Mesothelial cell of epicardium (in vitro differentiated cells): ENCODE data around the gene SIGLEC11. TPM values are rescaled to one million over a fixed set of nuclear protein-coding genes. Genes with fewer than 3 reads are reported as not detected.

Source experiments
- DNase-seq, 2 experiments: peaks; one replicate each; pipeline ENCODE4 v3.0.0; 2021; ENCODE audit warnings: low spot score in 2 of 2; ENCODE audit not compliant: unreplicated experiment in 2 of 2
- H3K27ac Mint-ChIP-seq: 2 replicates; pipeline ENCODE4 v1.8.0; 2021; ENCODE audit warnings: mixed read lengths
- H3K27me3 Mint-ChIP-seq: 2 replicates; pipeline ENCODE4 v1.8.0; 2021; ENCODE audit warnings: low read depth, mixed read lengths
- H3K36me3 Mint-ChIP-seq: 2 replicates; pipeline ENCODE4 v1.8.0; 2021; ENCODE audit warnings: mixed read lengths
- H3K4me1 Mint-ChIP-seq: 2 replicates; pipeline ENCODE4 v1.8.0; 2021; ENCODE audit warnings: mixed read lengths
- H3K4me3 Mint-ChIP-seq: 2 replicates; pipeline ENCODE4 v1.8.0; 2021; ENCODE audit warnings: mild to moderate bottlenecking, moderate library complexity, mixed read lengths
- H3K9me3 Mint-ChIP-seq: 2 replicates; pipeline ENCODE4 v1.8.0; 2021; ENCODE audit warnings: mixed read lengths
- CTCF ChIP-seq: fragments of 200-600 bp; sonication (generic); IDR thresholded peaks from one replicate; pipeline ENCODE4 v1.5.0; 2021; ENCODE audit warnings: antibody characterized with exemption; ENCODE audit not compliant: unreplicated experiment
- total RNA-seq: library from RNA; stranded (reverse); gene quantifications from 3 replicates; pipeline ENCODE4 v1.2.1, GENCODE V29; 2021

Gene SIGLEC11
- total RNA-seq, 1 donor from 2014 or later: 1.7 TPM

DNA sequence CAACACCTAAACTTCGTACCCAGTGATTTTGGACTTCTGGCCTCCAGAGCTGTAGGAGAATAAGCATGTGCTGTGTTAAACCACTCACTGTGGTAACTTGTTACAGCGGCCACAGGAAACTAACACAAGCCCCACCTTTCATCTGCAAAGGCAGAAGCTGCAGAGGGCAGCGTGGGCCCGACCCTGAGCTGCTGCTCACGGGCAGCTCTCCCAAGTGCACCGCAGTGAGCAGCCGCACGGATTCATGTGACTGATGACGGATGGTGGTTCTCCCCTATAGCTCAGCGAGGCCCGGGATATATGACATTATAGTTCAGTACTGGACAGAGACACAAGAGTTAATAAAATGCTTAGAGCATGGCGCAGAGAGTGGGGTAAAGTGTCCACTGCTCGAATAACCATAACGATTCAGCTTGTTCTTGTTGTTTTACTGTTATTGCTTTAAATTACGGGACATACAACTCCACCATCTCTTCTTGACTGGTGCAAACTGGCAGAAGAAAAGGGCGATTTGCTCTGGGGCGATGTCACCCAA, 42.3 kb upstream of the SIGLEC11 start:
- Mint-ChIP-seq H3K9me3 (no peaks in the 10 kb centered on the region), H3K36me3 (peaks cover 30% of the 10 kb centered on the region), H3K4me3 (no peak overlapping the region), H3K4me1 (no peaks in the 10 kb centered on the region), H3K27ac (no peak overlapping the region), H3K27me3 (no peaks in the 10 kb centered on the region)
- TF ChIP-seq CTCF: no peak
- DNase-seq: no peak

DNA sequence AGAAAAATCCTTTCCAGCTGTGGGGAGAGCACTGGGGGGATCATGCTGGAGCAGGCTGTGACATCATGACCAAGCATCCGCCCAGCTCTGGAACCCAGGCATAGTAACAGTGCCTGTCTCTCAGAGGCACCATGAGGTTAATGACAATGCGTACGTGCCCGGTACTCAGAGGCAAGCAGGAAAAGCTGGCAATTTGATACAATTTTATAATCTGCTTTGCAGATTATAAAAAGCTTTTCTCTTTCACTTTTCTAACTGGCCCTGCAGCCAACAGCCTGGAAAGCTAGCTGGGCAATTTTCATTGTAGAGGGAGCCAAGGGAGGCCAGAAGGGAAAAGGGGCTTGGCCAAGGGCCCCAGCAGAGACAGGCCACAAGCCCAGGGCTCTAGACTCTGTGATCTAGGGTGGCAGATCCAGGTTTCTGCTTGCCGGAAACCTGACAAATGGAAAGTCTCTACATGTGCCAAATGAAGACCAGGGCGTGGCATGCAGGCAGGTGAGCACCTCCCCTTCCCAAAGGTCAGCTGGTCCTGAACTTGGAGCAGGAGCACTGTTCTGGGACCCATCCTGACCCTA, 41.5 kb upstream of the SIGLEC11 start:
- Mint-ChIP-seq H3K4me3 (no peak overlapping the region), H3K27me3 (no peaks in the 10 kb centered on the region), H3K27ac (no peak overlapping the region), H3K36me3 (peaks cover 28% of the 10 kb centered on the region), H3K4me1 (no peaks in the 10 kb centered on the region), H3K9me3 (no peaks in the 10 kb centered on the region)
- no peak for DNase-seq
- TF ChIP-seq CTCF: no peak

- Mint-ChIP-seq H3K4me3 (no peak overlapping the region), H3K9me3 (no peaks in the 10 kb centered on the region), H3K4me1 (no peaks in the 10 kb centered on the region), H3K36me3 (peaks cover 25% of the 10 kb centered on the region), H3K27me3 (no peaks in the 10 kb centered on the region), H3K27ac (no peak overlapping the region)
- no peak for DNase-seq
- TF ChIP-seq CTCF: no peak
Observed at GRCh38 chr19:50001775-50002174, 40.8 kb upstream of the SIGLEC11 start.

GRCh38 chr19:50000841-50001557, 40.0 kb upstream of the SIGLEC11 start:
- Mint-ChIP-seq H3K27ac (no peak overlapping the region), H3K4me1 (no peaks in the 10 kb centered on the region), H3K36me3 (peaks cover 26% of the 10 kb centered on the region), H3K9me3 (no peaks in the 10 kb centered on the region), H3K4me3 (no peak overlapping the region), H3K27me3 (no peaks in the 10 kb centered on the region)
- no peak for TF ChIP-seq CTCF
- no peak for DNase-seq

DNA sequence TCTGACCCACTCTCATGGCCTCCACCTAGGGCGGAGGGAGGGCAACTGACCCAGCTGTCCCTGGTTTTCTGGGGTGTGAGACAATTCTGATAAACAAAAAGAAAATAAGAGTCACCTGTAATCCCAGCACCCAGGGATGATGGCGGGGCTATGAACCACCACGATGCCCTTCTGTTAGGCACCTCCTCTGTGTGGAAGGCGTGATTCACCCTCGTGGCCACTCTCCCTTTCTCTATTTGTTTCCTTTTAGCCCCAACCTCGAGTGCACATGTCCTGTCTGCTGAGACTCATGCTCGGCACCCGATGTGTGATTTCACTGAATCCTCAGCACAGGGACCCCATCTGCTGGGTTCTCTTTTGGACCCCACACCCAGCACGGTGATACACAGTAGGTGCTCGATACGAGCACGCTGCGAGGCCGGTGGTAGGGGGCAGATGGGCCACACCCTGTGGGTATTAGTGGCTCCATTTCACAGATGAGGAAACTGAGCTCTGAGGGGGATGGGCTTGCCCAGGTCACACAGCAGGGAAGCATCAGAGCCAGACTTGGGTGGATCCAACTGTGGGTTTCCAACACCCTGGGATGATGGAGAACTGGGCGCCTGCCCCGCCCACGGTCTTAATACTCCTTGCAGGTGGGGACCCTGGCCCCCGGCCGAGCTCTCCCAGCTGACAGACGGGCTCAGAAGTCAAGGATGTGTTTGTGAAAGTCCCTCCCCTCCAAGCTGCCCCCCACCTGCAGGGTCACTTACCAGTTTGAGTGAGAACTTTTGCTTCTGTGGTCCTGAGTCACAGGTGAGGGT, 39.3 kb upstream of the SIGLEC11 start:
- no peak for DNase-seq
- H3K9me3 Mint-ChIP-seq: no peaks in the 10 kb centered on the region
- H3K4me1 Mint-ChIP-seq: no peaks in the 10 kb centered on the region
- peaks cover 27% of the 10 kb centered on the region for H3K36me3 Mint-ChIP-seq
- no peak overlapping the region for H3K4me3 Mint-ChIP-seq
- H3K27ac Mint-ChIP-seq: no peak overlapping the region
- no peak for TF ChIP-seq CTCF
- no peaks in the 10 kb centered on the region for H3K27me3 Mint-ChIP-seq
